ENCODE results near the gene FHIT.
"Not testable (repeated sequence)": the region's sequence is repeated elsewhere in the genome, so short reads cannot be mapped to it uniquely, and the experiment has no call there.

FHIT gene

GRCh38 chr3:59940718-59941117, 1310.5 kb downstream of the FHIT start:
- no peak for DNase-seq

GRCh38 chr3:59939826-59940426, 1311.3 kb downstream of the FHIT start:
- DNase-seq = no peak

DNA sequence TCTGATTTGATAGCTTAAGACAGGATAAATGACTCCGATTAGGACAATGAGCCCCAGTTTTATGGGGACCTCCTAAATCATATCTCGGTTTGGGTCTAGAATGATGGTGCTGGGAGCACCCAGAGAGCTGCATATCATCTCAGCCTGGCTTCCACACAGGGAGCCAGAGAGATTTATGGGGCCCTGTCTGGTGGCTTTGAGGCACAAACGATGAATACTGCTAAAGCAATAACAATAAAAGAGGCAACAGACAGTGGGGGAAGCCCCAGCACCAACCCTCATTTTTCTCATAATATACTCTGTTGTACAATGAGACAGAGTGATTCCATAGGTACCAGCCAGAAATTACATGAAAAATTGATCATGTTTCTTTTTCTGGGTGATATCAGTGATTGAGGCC, 1312.4 kb downstream of the FHIT start:
- no peak for DNase-seq

- DNase-seq = no peak
These were observed 1314.1 kb downstream of the FHIT start for GRCh38 chr3:59937201-59937600.

DNA sequence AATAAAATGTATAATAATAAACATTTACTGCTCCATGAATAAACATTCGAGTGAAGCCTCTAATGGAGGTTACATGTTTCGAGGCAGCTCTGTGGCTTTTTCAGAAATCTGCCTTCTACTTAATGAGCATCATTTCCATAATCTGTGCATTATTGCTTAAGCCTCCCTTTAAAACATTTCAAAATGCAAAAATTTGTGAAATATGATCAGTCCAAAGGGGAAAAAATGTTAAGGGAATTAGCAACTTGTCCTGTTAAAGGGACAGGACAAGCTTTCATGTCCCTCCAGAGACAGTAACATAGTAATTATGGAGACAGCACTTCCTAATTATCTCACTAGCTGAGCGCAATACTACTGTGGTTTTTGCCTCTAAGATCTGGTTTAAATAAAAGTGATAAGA, 1314.8 kb downstream of the FHIT start:
- no peak for DNase-seq

- no peak for DNase-seq
These were observed 1316.2 kb downstream of the FHIT start for GRCh38 chr3:59935025-59935424.

DNA sequence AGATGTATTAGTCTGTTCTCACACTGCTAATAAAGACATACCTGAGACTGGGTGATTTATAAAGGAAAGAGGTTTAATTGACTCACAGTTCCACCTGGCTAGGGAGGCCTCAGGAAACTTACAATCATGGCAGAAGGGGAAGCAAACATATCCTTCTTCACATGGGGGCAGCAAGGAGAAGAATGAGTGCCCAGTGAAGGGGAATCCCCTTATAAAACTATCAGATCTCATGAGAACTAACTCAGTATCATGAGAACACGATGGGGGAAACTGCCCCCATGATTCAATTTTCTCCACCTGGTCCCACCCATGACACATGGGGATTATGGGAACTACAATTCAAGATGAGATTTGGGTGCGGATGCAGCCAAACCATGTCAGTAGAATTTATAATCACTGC, 1316.7 kb downstream of the FHIT start:
- not testable (repeated sequence) for DNase-seq

DNA sequence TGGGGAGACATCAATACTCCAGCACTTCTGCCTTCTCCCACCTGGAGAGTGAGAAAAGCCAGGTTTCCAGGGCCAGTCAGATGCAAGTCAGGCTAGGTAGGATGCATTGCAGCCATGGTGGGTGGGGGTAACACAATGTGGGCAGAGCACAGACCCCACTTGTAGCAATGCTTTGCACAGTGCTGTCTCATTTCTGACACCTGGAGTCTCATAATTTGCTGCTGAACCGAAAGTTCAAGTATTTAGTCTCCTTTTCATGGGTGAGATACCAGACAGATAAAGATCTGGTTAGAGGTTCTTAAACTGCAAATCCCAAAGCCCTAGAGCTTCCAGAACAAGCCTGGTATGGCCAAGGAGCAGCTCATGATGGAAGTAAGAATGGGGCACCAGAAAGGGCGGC, 1321.1 kb downstream of the FHIT start:
- DNase-seq = no peak

DNA sequence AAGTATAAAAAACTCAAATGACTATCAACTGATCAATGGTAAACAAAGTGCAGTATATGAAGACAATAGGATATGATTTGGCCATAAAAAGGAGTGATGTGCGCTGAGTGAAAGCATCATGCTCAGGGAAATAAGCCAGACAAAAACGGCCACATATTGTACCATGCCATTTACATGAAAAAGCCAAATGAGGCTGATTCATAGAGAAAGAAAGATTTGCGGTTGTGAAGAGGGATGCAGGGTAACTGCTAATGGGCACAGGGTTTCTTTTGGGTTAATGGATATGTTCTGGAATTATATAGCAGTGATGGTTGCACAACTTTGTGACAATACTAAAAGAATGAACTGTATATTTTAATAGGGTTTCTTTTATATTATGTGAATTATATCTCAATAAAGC, 1324.2 kb downstream of the FHIT start:
- no peak for DNase-seq

DNA sequence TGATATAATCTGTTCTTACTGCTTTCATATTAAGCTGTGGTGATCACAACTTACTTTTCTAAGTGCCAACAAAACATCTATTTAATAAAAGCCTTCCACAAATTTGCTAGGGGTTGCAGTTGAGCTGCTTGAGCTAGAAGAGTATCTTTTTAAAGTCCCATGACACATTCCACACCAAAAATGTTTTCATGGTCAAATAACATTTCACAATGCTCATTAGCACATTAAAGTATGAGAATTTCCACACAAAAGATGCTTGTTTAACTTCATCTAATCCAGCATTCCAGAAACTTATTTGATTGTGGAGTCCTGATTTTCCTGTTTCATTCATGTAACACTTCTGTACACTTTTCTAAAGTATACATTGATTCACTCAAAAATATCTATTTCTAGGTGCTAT, 1325.3 kb downstream of the FHIT start:
- DNase-seq = no peak

DNA sequence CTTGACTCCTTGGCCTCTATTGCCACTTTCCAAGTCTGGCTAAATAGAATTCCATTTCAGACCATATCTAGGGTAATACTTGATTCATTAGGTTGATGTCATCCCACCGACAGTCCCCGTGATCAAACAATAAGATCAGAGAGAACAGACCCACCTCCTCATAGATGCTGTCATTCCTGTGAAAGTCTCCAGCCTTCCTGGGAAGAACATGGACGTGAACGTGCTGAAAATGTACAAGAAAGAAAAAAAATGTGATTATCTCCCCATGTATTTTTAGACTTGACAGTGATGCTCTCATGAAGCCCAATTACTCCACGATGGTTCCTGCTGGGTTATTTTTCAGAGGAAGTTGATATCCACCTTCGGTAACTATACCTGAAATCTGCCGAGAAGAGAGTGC, 1329.1 kb downstream of the FHIT start:
- DNase-seq = no peak

GRCh38 chr3:59920822-59921221, 1330.4 kb downstream of the FHIT start:
- DNase-seq = no peak

GRCh38 chr3:59919586-59919985, 1331.7 kb downstream of the FHIT start:
- no peak for DNase-seq

- DNase-seq = no peak
These were observed 1337.0 kb downstream of the FHIT start for GRCh38 chr3:59914251-59914650.

DNA sequence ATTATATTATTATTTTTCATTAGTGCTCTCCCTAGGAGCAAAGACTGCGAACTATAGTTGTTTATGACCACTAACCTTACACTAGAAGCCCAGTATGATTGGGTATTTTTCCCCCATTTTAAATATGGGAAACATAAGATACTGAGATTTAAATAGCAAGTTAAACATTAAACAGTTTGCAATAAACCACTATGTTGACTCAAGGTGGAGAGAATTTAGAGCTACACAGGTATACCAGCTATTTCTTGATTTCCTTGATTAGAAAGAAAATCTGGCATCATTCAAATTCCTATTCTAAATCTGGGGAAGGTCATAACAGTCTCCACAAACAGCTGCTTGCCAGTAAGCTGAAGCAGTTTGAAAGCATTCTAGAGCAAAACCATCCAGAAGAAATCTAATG, 1337.6 kb downstream of the FHIT start:
- no peak for DNase-seq

GRCh38 chr3:59908701-59909100, 1342.6 kb downstream of the FHIT start:
- no peak for DNase-seq

DNA sequence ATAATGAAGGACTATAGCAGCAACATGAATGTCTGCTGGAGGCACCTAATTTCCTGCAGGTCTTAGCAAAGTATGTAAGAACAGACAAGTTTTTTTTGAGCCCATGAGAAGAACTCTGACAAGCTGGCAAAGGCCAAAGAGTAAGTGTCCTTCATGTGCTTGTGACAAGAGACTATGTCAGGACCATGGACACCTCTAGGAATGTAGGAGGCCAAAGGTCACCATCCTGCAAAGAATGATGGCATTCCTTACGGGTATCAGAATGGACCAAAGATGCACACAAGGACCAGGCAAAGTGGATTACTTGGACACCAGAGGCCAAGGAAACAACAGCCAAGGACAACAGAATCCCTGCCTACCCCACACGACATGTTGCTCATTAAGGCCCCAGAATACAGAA, 1343.0 kb downstream of the FHIT start:
- no peak for DNase-seq

- no peak for DNase-seq
These were observed 1347.0 kb downstream of the FHIT start for GRCh38 chr3:59904296-59904695.

DNA sequence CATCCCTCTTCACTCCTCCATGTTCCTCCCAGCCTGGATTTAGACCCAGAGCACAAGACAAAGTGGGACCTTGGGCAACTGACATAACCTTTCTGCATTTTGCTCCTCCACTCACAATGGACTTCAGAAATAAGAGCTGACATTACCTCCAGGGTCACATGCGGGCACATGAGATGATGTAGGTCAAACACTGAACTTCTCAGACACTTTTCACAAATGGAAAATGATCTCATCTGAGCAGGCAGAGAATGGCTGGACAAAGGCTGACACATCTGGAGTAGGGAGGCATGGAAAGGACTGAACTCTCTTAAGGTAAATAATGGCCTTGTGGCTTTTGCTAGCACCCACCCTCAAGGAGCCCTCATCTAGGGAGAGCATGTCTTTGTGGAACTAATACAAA, 1352.2 kb downstream of the FHIT start:
- DNase-seq = no peak

DNA sequence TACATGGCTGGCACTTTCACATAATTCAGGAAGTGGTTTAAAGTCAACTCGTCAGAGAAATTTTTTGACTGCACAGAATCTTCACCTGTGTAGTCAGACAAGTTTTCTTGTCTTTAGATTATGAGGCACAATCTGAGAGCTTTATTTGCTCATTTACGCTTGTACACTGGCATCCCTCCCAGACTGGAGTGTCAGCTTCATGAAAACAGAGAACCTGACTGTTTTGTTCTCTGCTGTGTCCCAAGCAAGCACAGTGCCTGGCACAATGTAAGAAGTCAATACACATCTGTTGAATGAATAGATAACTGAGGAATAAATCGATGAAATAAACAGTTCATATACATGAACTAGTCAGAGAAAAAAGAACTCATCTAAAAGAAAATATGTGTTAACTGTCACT, 1355.3 kb downstream of the FHIT start:
- DNase-seq = no peak

DNA sequence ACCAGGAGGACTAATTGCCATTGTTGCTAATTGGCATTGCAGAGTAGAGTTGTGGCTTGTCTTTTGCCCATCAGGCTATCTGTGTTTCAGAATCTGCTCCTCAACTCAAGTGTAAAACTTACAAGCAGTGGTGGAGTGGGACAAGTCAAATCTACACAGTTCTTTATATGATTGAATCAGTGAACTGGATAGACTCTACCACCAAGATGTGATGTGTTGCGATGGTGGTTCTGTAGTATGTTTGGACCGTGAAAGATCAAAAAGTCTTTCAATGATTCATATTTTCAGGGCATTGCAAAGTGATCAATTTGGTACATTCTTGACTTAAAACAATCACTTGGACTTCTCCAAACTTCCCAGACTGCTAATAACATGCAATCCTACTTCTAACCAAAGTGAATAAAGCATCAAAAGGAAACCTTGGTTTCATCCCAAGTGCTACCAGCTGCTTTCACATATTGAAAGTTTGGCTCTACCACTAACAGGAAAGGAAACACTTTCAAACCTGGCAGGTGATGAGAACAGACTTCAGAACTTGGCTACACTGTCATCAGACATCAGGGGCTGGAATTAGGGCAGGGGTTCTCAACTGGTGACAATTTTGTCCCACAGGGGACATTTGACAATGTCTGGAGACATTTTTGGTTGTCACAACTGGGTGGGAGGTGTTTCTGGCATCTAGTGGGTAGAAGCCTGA, 1356.7 kb downstream of the FHIT start:
- no peak for DNase-seq

- no peak for DNase-seq
These were observed 1360.6 kb downstream of the FHIT start for GRCh38 chr3:59890639-59891038.

DNA sequence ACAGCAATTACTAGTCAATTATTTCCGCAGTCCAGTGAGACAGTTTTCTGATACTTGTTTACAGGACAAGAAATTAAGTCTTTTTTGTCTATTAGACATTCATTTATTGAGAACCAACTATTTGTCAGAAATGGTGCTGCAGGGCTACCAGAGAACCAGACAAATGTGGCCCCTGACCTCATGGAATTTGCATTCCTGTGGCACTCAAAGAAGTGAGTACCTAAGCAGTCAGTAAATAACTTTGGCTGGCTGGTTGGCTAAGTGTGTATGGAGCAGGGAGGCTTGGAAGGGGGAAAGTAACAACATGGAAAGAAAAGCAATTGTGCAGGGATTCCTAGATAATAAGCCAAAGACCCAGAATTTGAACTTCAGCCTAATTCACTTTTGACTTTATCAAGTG, 1364.5 kb downstream of the FHIT start:
- no peak for DNase-seq

- DNase-seq = no peak
These were observed 1365.3 kb downstream of the FHIT start for GRCh38 chr3:59885899-59886400.

DNA sequence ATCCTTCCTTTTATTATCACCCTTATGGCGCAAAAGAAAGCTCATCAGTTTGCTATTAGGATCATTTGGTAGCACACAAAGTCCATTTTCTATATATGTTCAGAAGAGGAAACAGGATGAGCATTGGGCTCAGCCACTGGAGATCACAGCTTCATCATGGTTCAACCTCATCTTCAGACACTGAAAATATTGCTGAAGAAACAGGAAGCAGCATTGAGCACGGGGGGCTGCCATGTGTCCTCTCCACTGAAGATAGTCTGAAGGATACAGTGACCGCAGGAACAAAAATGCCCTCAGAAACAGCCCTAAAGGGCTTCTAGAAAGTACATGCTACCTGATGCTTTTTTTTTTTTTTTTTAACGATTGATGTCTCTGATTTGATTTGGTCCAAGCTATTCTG, 1366.2 kb downstream of the FHIT start:
- no peak for DNase-seq
